H1 (cell line): ENCODE measurements around the gene OR11A1. TPM values are rescaled to one million over a fixed set of nuclear protein-coding genes. Genes with fewer than 3 reads are reported as not detected.

Source experiments
- CTCF ChIA-PET: fragments of 300-600 bp; sonication (Branson Sonifier 250); formaldehyde crosslinking; loops from one replicate; lab custom pipeline; 2021; ENCODE audit not compliant: partially characterized antibody; lab: Charles Lee
- POLR2A ChIA-PET: fragments of 300-600 bp; sonication (Branson Sonifier 250); formaldehyde crosslinking; loops from one replicate; lab custom pipeline; 2021; ENCODE audit warnings: inconsistent platforms; ENCODE audit not compliant: partially characterized antibody; lab: Charles Lee
- DNase-seq, 2 experiments: peaks; one replicate each; pipeline versions ENCODE4 v3.0.0 to v3.0.0-alpha.2; 2010 to 2022; ENCODE audit warnings: low spot score in 2 of 2, low read depth in 1 of 2, mixed read lengths in 1 of 2
- FAIRE-seq: peaks from 2 replicates; lab custom pipeline; 2011; peaks lifted over from hg19 to GRCh38; lab: Jason Lieb, UNC
- H2AFZ ChIP-seq: 2 replicates; pipeline ENCODE4 v1.8.1; 2012; ENCODE audit warnings: low read length, inconsistent platforms
- H2AK5ac ChIP-seq: 2 replicates; pipeline ENCODE4 v1.6.1; 2013; ENCODE audit warnings: low read depth, low read length
- H2BK120ac ChIP-seq: replicated peaks from 2 replicates; pipeline ENCODE3; 2013; ENCODE audit warnings: low read depth, low read length, inconsistent platforms
- H2BK12ac ChIP-seq: 2 replicates; pipeline ENCODE4 v1.6.1; 2013; ENCODE audit warnings: low read depth, low read length
- H2BK15ac ChIP-seq: 2 replicates; pipeline ENCODE4 v1.6.1; 2013; ENCODE audit warnings: low read length
- H2BK20ac ChIP-seq: 2 replicates; pipeline ENCODE4 v1.6.1; 2013; ENCODE audit warnings: low read length
- H2BK5ac ChIP-seq: 2 replicates; pipeline ENCODE4 v1.6.1; 2013; ENCODE audit warnings: low read depth, low read length
- H3K14ac ChIP-seq: 2 replicates; pipeline ENCODE4 v1.6.1; 2013; ENCODE audit warnings: inconsistent platforms; ENCODE audit not compliant: insufficient read length
- H3K18ac ChIP-seq: 2 replicates; pipeline ENCODE4 v1.6.1; 2013; ENCODE audit warnings: low read length; ENCODE audit errors: extremely low read depth
- H3K23ac ChIP-seq: 2 replicates; pipeline ENCODE4 v1.6.1; 2013; ENCODE audit warnings: inconsistent platforms; ENCODE audit not compliant: insufficient read length
- H3K23me2 ChIP-seq: 2 replicates; pipeline ENCODE4 v1.6.1; 2013; ENCODE audit warnings: low read depth, low read length
- H3K27ac ChIP-seq: 2 replicates; pipeline ENCODE4 v1.6.1; 2011; ENCODE audit warnings: low read depth, low read length, inconsistent platforms
- H3K27me3 ChIP-seq, 4 experiments: replicated peaks in 1 of 4; 1 replicate in 1 of 4; 2 replicates in 3 of 4; pipeline versions ENCODE4 v1.6.1 to v1.8.1; 2011 to 2013; ENCODE audit warnings: low read length in 3 of 4, mild to moderate bottlenecking in 3 of 4, inconsistent platforms in 2 of 4, mixed read lengths in 2 of 4, moderate library complexity in 1 of 4; ENCODE audit not compliant: control insufficient read depth in 3 of 4, insufficient read depth in 3 of 4; ENCODE audit errors: extremely low read depth in 1 of 4
- H3K36me3 ChIP-seq, 4 experiments: 2 replicates each; pipeline versions ENCODE4 v1.6.1 to v1.8.1; 2011 to 2013; ENCODE audit warnings: mild to moderate bottlenecking in 4 of 4, low read length in 3 of 4, moderate library complexity in 2 of 4, control low read depth in 1 of 4, inconsistent platforms in 1 of 4; ENCODE audit not compliant: insufficient read depth in 4 of 4, control insufficient read depth in 2 of 4
- H3K4ac ChIP-seq: replicated peaks from 2 replicates; pipeline ENCODE3; 2013; ENCODE audit warnings: low read length, low read depth, mixed read lengths, inconsistent platforms; ENCODE audit not compliant: insufficient read length
- H3K4me1 ChIP-seq, 4 experiments: replicated peaks in 1 of 4; 1 replicate in 1 of 4; 2 replicates in 3 of 4; pipeline versions ENCODE4 v1.6.1 to v1.8.1; 2011 to 2013; ENCODE audit warnings: low read length in 3 of 4, inconsistent platforms in 2 of 4, mixed read lengths in 1 of 4; ENCODE audit not compliant: insufficient read depth in 4 of 4, control insufficient read depth in 3 of 4
- H3K4me2 ChIP-seq, 2 experiments: 2 replicates each; pipeline versions ENCODE4 v1.6.1 to v1.8.1; 2011 to 2013; ENCODE audit warnings: low read depth in 2 of 2, low read length in 2 of 2, control low read depth in 1 of 2, inconsistent platforms in 1 of 2, mild to moderate bottlenecking in 1 of 2; ENCODE audit not compliant: insufficient read depth in 1 of 2
- H3K4me3 ChIP-seq, 4 experiments: fragments of 200-600, 300-600 bp in 1 of 4; sonication (generic), shearing (Covaris generic), sonication (Bioruptor Twin) in 1 of 4; 2 replicates each; pipeline versions ENCODE4 v1.5.1 to v1.8.1; 2011 to 2016; ENCODE audit warnings: low read length in 4 of 4, low read depth in 3 of 4, control low read depth in 2 of 4, inconsistent platforms in 2 of 4, mild to moderate bottlenecking in 2 of 4, mixed read lengths in 1 of 4, moderate library complexity in 1 of 4; ENCODE audit not compliant: insufficient read depth in 2 of 4; ENCODE audit errors: extremely low read depth in 1 of 4
- H3K56ac ChIP-seq: replicated peaks from 2 replicates; pipeline ENCODE3; 2013; ENCODE audit warnings: low read depth, mild to moderate bottlenecking, mixed read lengths, low read length, inconsistent platforms; ENCODE audit not compliant: insufficient read length
- H3K79me1 ChIP-seq: 2 replicates; pipeline ENCODE4 v1.6.1; 2013; ENCODE audit warnings: low read depth, low read length, control low read depth
- H3K79me2 ChIP-seq, 2 experiments: 2 replicates each; pipeline versions ENCODE4 v1.6.1 to v1.8.1; 2012 to 2013; ENCODE audit warnings: low read length in 2 of 2, mild to moderate bottlenecking in 2 of 2, inconsistent platforms in 1 of 2; ENCODE audit not compliant: insufficient read depth in 2 of 2, control insufficient read depth in 1 of 2
- H3K9ac ChIP-seq, 4 experiments: replicated peaks in 1 of 4; 1 replicate in 1 of 4; 2 replicates in 3 of 4; pipeline versions ENCODE4 v1.6.1 to v1.8.1; 2011 to 2013; ENCODE audit warnings: low read depth in 3 of 4, low read length in 3 of 4, control low read depth in 2 of 4, mild to moderate bottlenecking in 2 of 4, moderate library complexity in 2 of 4, inconsistent platforms in 1 of 4; ENCODE audit errors: extremely low read depth in 1 of 4
- H3K9me3 ChIP-seq, 2 experiments: 2 replicates each; pipeline versions ENCODE4 v1.6.1 to v1.8.1; 2012 to 2013; ENCODE audit warnings: mild to moderate bottlenecking in 2 of 2, moderate library complexity in 2 of 2, control low read depth in 1 of 2, inconsistent platforms in 1 of 2, low read depth in 1 of 2, low read length in 1 of 2, mixed read lengths in 1 of 2; ENCODE audit not compliant: insufficient read depth in 2 of 2
- H4K20me1 ChIP-seq, 2 experiments: replicated peaks in 1 of 2; 2 replicates each; pipeline versions ENCODE3 to v1.8.1; 2011 to 2013; ENCODE audit warnings: inconsistent platforms in 2 of 2, low read length in 2 of 2, mild to moderate bottlenecking in 1 of 2; ENCODE audit not compliant: insufficient read depth in 2 of 2, control insufficient read depth in 1 of 2
- H4K5ac ChIP-seq: 2 replicates; pipeline ENCODE4 v1.6.1; 2013; ENCODE audit warnings: low read length, low read depth, mixed read lengths, inconsistent platforms; ENCODE audit not compliant: insufficient read length
- H4K8ac ChIP-seq: 2 replicates; pipeline ENCODE4 v1.8.0; 2013; ENCODE audit warnings: mild to moderate bottlenecking, moderate library complexity, low read length, inconsistent platforms; ENCODE audit not compliant: insufficient read depth; ENCODE audit errors: extremely low read depth
- H4K91ac ChIP-seq: replicated peaks from 2 replicates; pipeline ENCODE3; 2013; ENCODE audit warnings: low read length, mixed read lengths, inconsistent platforms; ENCODE audit not compliant: insufficient read length
- CHD2 ChIP-seq: IDR thresholded peaks from 2 replicates; pipeline ENCODE4 v1.6.1; 2012; ENCODE audit warnings: low read length, improper control_type of control experiment
- CTBP2 ChIP-seq: IDR thresholded peaks from 2 replicates; pipeline ENCODE4 v1.7.0; 2011; ENCODE audit warnings: borderline replicate concordance, mild to moderate bottlenecking, moderate library complexity, mixed read lengths, low read length; ENCODE audit not compliant: insufficient read depth, insufficient read length
- EGR1 ChIP-seq: IDR thresholded peaks from 2 replicates; pipeline ENCODE4 v1.6.1; 2011; ENCODE audit warnings: low read depth, low read length, borderline replicate concordance
- FOSL1 ChIP-seq: IDR thresholded peaks from 2 replicates; pipeline ENCODE4 v1.6.1; 2011; ENCODE audit warnings: mild to moderate bottlenecking, low read depth, low read length, moderate library complexity; ENCODE audit not compliant: insufficient read depth
- KDM1A ChIP-seq: fragments of 200-600, 300-600 bp; sonication (generic); IDR thresholded peaks from 2 replicates; pipeline ENCODE4 v1.7.1; 2016; ENCODE audit warnings: mild to moderate bottlenecking, low read length, borderline replicate concordance
- MAFK ChIP-seq: IDR thresholded peaks from 2 replicates; pipeline ENCODE4 v1.6.1; 2012; ENCODE audit warnings: low read depth, mild to moderate bottlenecking, improper control_type of control experiment, low read length
- POU5F1 ChIP-seq: IDR thresholded peaks from 2 replicates; pipeline ENCODE4 v1.6.1; 2011; ENCODE audit warnings: low read depth, mild to moderate bottlenecking, low read length, moderate library complexity
- RAD21 ChIP-seq, 2 experiments: IDR thresholded peaks in 1 of 2; conservative IDR thresholded peaks in 1 of 2; 2 replicates each; pipeline ENCODE4 v1.6.1; 2011; ENCODE audit warnings: low read depth in 2 of 2, low read length in 2 of 2, improper control_type of control experiment in 1 of 2, inconsistent platforms in 1 of 2, mild to moderate bottlenecking in 1 of 2, moderate library complexity in 1 of 2
- RNF2 ChIP-seq: fragments of 200-900, 300-1000 bp; sonication (generic); IDR thresholded peaks from 2 replicates; pipeline ENCODE4 v1.7.1; 2016; ENCODE audit warnings: borderline replicate concordance, low read depth, mild to moderate bottlenecking, antibody characterized with exemption, low read length; ENCODE audit not compliant: poor library complexity, severe bottlenecking; ENCODE audit errors: missing control alignments
- SP2 ChIP-seq: IDR thresholded peaks from 2 replicates; pipeline ENCODE4 v1.6.1; 2012; ENCODE audit warnings: mild to moderate bottlenecking, low read length, inconsistent platforms
- SRF ChIP-seq: IDR thresholded peaks from 2 replicates; pipeline ENCODE4 v1.6.1; 2011; ENCODE audit warnings: mild to moderate bottlenecking, low read depth, low read length, moderate library complexity
- SUZ12 ChIP-seq: fragments of 200-600 bp; sonication (generic); IDR thresholded peaks from 2 replicates; pipeline ENCODE4 v1.6.1; 2012; ENCODE audit warnings: mild to moderate bottlenecking, inconsistent platforms, low read length, moderate library complexity, mixed read lengths
- YY1 ChIP-seq: IDR thresholded peaks from 2 replicates; pipeline ENCODE4 v1.6.1; 2011; ENCODE audit warnings: low read depth, mild to moderate bottlenecking, low read length
- polyA plus RNA-seq, 7 experiments: library from polyadenylated mRNA; depleted of rRNA in 3 of 7; stranded (reverse) in 5 of 7; unstranded in 2 of 7; fragments of >200 nt in 5 of 7; fragments of 200-250 nt in 2 of 7; gene quantifications; 1 replicate in 5 of 7; 2 replicates in 1 of 7; 4 replicates in 1 of 7; pipeline versions ENCODE4 v1.2.1 to v1.2.3, GENCODE V29; 2011 to 2013; ENCODE audit warnings: missing spikeins in 2 of 7, mixed read lengths in 2 of 7
- total RNA-seq: library from RNA; stranded (reverse); fragmentation: NEBNext Ultra II Directional; extraction: Animal tissue kit (Norgen Biotek cat#: 25700); gene quantifications from 2 replicates; pipeline ENCODE4 v1.2.1, GENCODE V29; 2021

OR11A1 gene
- total and polyA plus RNA-seq, 2 of the 8 experiments (the other 6 are each of a cell fraction or from before 2014, with no cell fraction given), result not detected

- CTCF ChIA-PET, result interaction anchor here (1.4 kb wide), 1 partner anchor 20 kb away, joined by 4 read pairs; the partner anchor contains the start of gene OR12D1
- Histone ChIP-seq H2BK15ac (no peak within 1 kb of the TSS), H3K56ac (no peak within 1 kb of the TSS), H4K8ac (no peak within 1 kb of the TSS), H3K27me3 (no peaks in the 10 kb centered on the region), H2BK120ac (no peak within 1 kb of the TSS), H3K23ac (no peak within 1 kb of the TSS), H3K4ac (no peak within 1 kb of the TSS), H4K20me1 (no peaks in the 10 kb centered on the region), H4K91ac (no peak within 1 kb of the TSS), H2BK12ac (no peak within 1 kb of the TSS), H3K79me2 (no peaks in the 10 kb centered on the region), H3K9ac (no peak within 1 kb of the TSS), H3K23me2 (no peaks in the 10 kb centered on the region), H4K5ac (no peak within 1 kb of the TSS)
- POLR2A ChIA-PET, result no interaction called here
- FAIRE-seq, result no peak
- DNase-seq, result no peak
- TF ChIP-seq FOSL1 (no peak), SUZ12 (no peak), POU5F1 (no peak), RNF2 (no peak), SP2 (no peak), KDM1A (no peak), YY1 (no peak), RAD21 (IDR thresholded peaks at IDR 0.05 in 1 of 2, conservative IDR thresholded peaks at IDR 0.05 in 1 of 2; ENCODE audit: low read depth in 2 of 2, low read length in 2 of 2) (no peak), MAFK (no peak), CTBP2 (no peak), SRF (no peak), CHD2 (no peak), EGR1 (no peak)
- TF ChIP-seq, all 59 proteins: peak for 0
- Histone ChIP-seq H2BK5ac (no peak within 1 kb of the TSS), H3K36me3 (no peaks in the 10 kb centered on the region), H3K79me1 (no peaks in the 10 kb centered on the region), H3K18ac (no peak within 1 kb of the TSS), H3K9me3 (no peaks in the 10 kb centered on the region), H3K14ac (no peak within 1 kb of the TSS), H2AK5ac (no peak within 1 kb of the TSS), H2BK20ac (no peak within 1 kb of the TSS), H3K4me2 (no peak within 1 kb of the TSS), H3K4me3 (no peak within 1 kb of the TSS), H2AFZ (no peak within 1 kb of the TSS), H3K27ac (no peak within 1 kb of the TSS), H3K4me1 (no peaks in the 10 kb centered on the region)
Measured at GRCh38 chr6:29395331-29395730, 61.5 kb downstream of the OR11A1 start, which contains the start of gene OR12D2. Gene OR12D2 (plus strand): TSS chr6:29395631. CDS start chr6:29396700, 1,069 bp downstream.
